ENCODE measurements around the gene SNX5.

The SNX5 gene

DNA sequence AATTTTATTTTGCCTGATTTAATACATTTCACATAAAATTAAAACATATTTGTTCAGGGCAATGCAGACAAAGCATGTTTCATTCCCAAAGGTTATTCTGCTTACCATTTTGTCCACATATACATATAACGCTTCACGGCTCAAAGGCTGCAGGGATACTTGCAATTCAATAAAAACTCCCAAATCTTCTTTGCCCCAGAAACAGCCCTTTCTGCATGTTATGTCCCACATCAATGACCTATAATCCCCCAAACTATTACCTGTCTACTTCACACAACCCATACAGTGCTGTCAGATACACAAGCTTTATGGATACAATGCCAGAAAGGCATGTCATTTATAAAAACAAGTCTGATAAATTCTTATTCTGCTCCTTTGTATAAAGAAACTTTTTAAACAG is 20.2 kb downstream of the SNX5 start:
- DNase-seq (ENCODE audit: low read depth) = no peak
- TF ChIP-seq CTCF (IDR thresholded peaks at IDR 0.05; ENCODE audit: control insufficient read depth, insufficient read depth, low read depth, low read length, missing control alignments) = no peak
- H3K4me3 ChIP-seq (ENCODE audit: control insufficient read depth, low read depth, low read length) = no peak overlapping the region

DNA sequence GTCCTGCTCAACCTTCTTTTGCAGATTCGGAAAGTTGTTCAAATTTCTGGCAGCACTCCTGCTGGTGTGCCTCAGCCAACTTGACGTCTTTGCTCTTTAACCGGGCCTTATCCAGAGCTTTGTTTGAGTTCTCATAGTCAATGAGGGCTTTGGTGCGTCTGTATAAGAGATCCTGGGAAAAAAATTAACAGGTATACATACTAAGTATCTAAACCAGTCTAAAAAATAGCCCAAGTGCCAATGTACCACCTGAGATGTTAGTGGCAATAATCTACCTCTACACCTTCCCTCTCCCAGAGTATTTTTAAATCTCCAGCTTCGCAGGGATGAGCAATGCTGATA is 21.1 kb downstream of the SNX5 start:
- no peak overlapping the region for H3K4me3 ChIP-seq (ENCODE audit: control insufficient read depth, low read depth, low read length)
- DNase-seq (ENCODE audit: low read depth) = no peak
- no peak for TF ChIP-seq CTCF (IDR thresholded peaks at IDR 0.05; ENCODE audit: control insufficient read depth, insufficient read depth, low read depth, low read length, missing control alignments)

GRCh38 chr20:17946572-17947473 is 21.8 kb downstream of the SNX5 start:
- DNase-seq (ENCODE audit: low read depth) = no peak
- no peak for TF ChIP-seq CTCF (IDR thresholded peaks at IDR 0.05; ENCODE audit: control insufficient read depth, insufficient read depth, low read depth, low read length, missing control alignments)

GRCh38 chr20:17946040-17946439 is 22.6 kb downstream of the SNX5 start:
- H3K4me3 ChIP-seq (ENCODE audit: control insufficient read depth, low read depth, low read length) = no peak overlapping the region
- DNase-seq (ENCODE audit: low read depth) = no peak
- no peak for TF ChIP-seq CTCF (IDR thresholded peaks at IDR 0.05; ENCODE audit: control insufficient read depth, insufficient read depth, low read depth, low read length, missing control alignments)

More at GRCh38 chr20:17946572-17947473, 21.8 kb downstream of the SNX5 start:
- H3K4me3 ChIP-seq (ENCODE audit: control insufficient read depth, low read depth, low read length) = no peak overlapping the region

DNA sequence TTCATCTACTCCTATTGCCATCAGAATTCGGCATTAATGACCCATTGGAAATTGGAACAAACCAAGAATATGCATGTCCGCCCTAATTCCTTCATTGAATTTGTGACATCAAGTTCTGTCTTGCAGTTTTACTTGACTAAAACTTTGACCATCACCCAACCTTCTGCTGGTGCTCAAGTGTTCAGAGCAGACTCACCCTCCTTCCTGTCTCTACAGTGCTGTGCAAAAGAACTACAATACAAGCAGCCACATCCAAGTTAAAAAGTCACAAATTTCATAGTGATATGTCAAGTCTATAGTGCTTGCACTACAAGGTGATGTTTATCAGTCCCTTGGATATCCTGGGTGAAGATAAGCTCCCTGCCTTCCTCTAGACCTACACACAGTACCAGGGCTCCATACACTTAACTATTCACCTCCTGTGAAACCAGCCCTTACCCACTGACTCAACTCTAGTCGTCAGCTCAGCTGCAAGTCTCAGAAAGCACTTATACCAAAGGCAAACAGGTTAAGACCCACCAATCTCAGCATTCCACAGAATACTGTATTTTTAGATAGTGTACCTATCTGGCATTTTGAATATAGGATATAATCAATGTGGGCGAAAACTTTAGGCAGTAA is 23.6 kb downstream of the SNX5 start:
- TF ChIP-seq CTCF (IDR thresholded peaks at IDR 0.05; ENCODE audit: control insufficient read depth, insufficient read depth, low read depth, low read length, missing control alignments) = no peak
- no peak for DNase-seq (ENCODE audit: low read depth)
- H3K4me3 ChIP-seq (ENCODE audit: control insufficient read depth, low read depth, low read length) = no peak overlapping the region

- no peak for TF ChIP-seq CTCF (IDR thresholded peaks at IDR 0.05; ENCODE audit: control insufficient read depth, insufficient read depth, low read depth, low read length, missing control alignments)
- no peak overlapping the region for H3K4me3 ChIP-seq (ENCODE audit: control insufficient read depth, low read depth, low read length)
- no peak for DNase-seq (ENCODE audit: low read depth)
These were observed 25.3 kb downstream of the SNX5 start for GRCh38 chr20:17943343-17943742.
